ENCODE data around the gene MPPED1. TPM values are rescaled to one million over a fixed set of nuclear protein-coding genes. Genes with fewer than 3 reads are reported as not detected.

The MPPED1 gene
- total and polyA plus RNA-seq, 9 donors: 0.21 to 4.5 (median 0.52) TPM

- no peak for DNase-seq
- H3K9me3 ChIP-seq (replicated peaks; ENCODE audit: control insufficient read depth, low read depth, low read length): no peaks in the 10 kb centered on the region
- no peak overlapping the region for H3K4me3 ChIP-seq (ENCODE audit: low read length)
- no peaks in the 10 kb centered on the region for H3K36me3 ChIP-seq (ENCODE audit: control insufficient read depth, insufficient read depth, low read length)
- H3K27ac ChIP-seq (ENCODE audit: low read length): no peak overlapping the region
- peaks cover 10% of the 10 kb centered on the region for H3K27me3 ChIP-seq (ENCODE audit: control insufficient read depth, insufficient read depth, low read length)
- no peaks in the 10 kb centered on the region for H3K4me1 ChIP-seq (ENCODE audit: control insufficient read depth, insufficient read depth, low read length)
- 75% methylated on average over 15 of the region's 25 CpGs for WGBS (ENCODE audit: insufficient coverage)
Measured at GRCh38 chr22:43399338-43399979, 12.4 kb upstream of the MPPED1 start.

- no peak for DNase-seq
- H3K27me3 ChIP-seq (ENCODE audit: control insufficient read depth, insufficient read depth, low read length): peaks cover 10% of the 10 kb centered on the region
- no peak overlapping the region for H3K27ac ChIP-seq (ENCODE audit: low read length)
- no peaks in the 10 kb centered on the region for H3K4me1 ChIP-seq (ENCODE audit: control insufficient read depth, insufficient read depth, low read length)
- no peak overlapping the region for H3K4me3 ChIP-seq (ENCODE audit: low read length)
- no peaks in the 10 kb centered on the region for H3K36me3 ChIP-seq (ENCODE audit: control insufficient read depth, insufficient read depth, low read length)
- WGBS (ENCODE audit: insufficient coverage): 100% methylated on average over 6 of the region's 6 CpGs
- H3K9me3 ChIP-seq (replicated peaks; ENCODE audit: control insufficient read depth, low read depth, low read length): no peaks in the 10 kb centered on the region
Measured at GRCh38 chr22:43399980-43400358, 11.8 kb upstream of the MPPED1 start.

- no peak for DNase-seq
- Histone ChIP-seq H3K4me1 (ENCODE audit: control insufficient read depth, insufficient read depth, low read length) (no peaks in the 10 kb centered on the region), H3K9me3 (replicated peaks; ENCODE audit: control insufficient read depth, low read depth, low read length) (no peaks in the 10 kb centered on the region), H3K4me3 (ENCODE audit: low read length) (no peak overlapping the region), H3K27ac (ENCODE audit: low read length) (no peak overlapping the region), H3K36me3 (ENCODE audit: control insufficient read depth, insufficient read depth, low read length) (no peaks in the 10 kb centered on the region), H3K27me3 (ENCODE audit: control insufficient read depth, insufficient read depth, low read length) (peaks cover 10% of the 10 kb centered on the region)
- WGBS (ENCODE audit: insufficient coverage): 70% methylated on average over 10 of the region's 14 CpGs
Measured at GRCh38 chr22:43400449-43400848, 11.4 kb upstream of the MPPED1 start.

- H3K4me3 ChIP-seq (ENCODE audit: low read length): no peak overlapping the region
- no peak for DNase-seq
- H3K36me3 ChIP-seq (ENCODE audit: control insufficient read depth, insufficient read depth, low read length): no peaks in the 10 kb centered on the region
- H3K4me1 ChIP-seq (ENCODE audit: control insufficient read depth, insufficient read depth, low read length): no peaks in the 10 kb centered on the region
- 82% methylated on average over 5 of the region's 5 CpGs for WGBS (ENCODE audit: insufficient coverage)
- H3K27ac ChIP-seq (ENCODE audit: low read length): no peak overlapping the region
- H3K9me3 ChIP-seq (replicated peaks; ENCODE audit: control insufficient read depth, low read depth, low read length): no peaks in the 10 kb centered on the region
- H3K27me3 ChIP-seq (ENCODE audit: control insufficient read depth, insufficient read depth, low read length): peaks cover 10% of the 10 kb centered on the region
Measured at GRCh38 chr22:43401233-43401632, 10.6 kb upstream of the MPPED1 start.

- no peaks in the 10 kb centered on the region for H3K9me3 ChIP-seq (replicated peaks; ENCODE audit: control insufficient read depth, low read depth, low read length)
- H3K4me3 ChIP-seq (ENCODE audit: low read length): no peak overlapping the region
- no peaks in the 10 kb centered on the region for H3K36me3 ChIP-seq (ENCODE audit: control insufficient read depth, insufficient read depth, low read length)
- no peaks in the 10 kb centered on the region for H3K4me1 ChIP-seq (ENCODE audit: control insufficient read depth, insufficient read depth, low read length)
- peaks cover 10% of the 10 kb centered on the region for H3K27me3 ChIP-seq (ENCODE audit: control insufficient read depth, insufficient read depth, low read length)
- 65% methylated on average over 3 of the region's 3 CpGs for WGBS (ENCODE audit: insufficient coverage)
- no peak for DNase-seq
- no peak overlapping the region for H3K27ac ChIP-seq (ENCODE audit: low read length)
Measured at GRCh38 chr22:43401661-43402060, 10.2 kb upstream of the MPPED1 start.

GRCh38 chr22:43402128-43402527 is 9.7 kb upstream of the MPPED1 start:
- Histone ChIP-seq H3K27me3 (ENCODE audit: control insufficient read depth, insufficient read depth, low read length) (peaks cover 10% of the 10 kb centered on the region), H3K36me3 (ENCODE audit: control insufficient read depth, insufficient read depth, low read length) (no peaks in the 10 kb centered on the region), H3K9me3 (replicated peaks; ENCODE audit: control insufficient read depth, low read depth, low read length) (no peaks in the 10 kb centered on the region), H3K27ac (ENCODE audit: low read length) (no peak overlapping the region), H3K4me1 (ENCODE audit: control insufficient read depth, insufficient read depth, low read length) (no peaks in the 10 kb centered on the region), H3K4me3 (ENCODE audit: low read length) (no peak overlapping the region)
- DNase-seq: no peak
- WGBS (ENCODE audit: insufficient coverage): 50% methylated on average over 1 of the region's 1 CpG

- no peak overlapping the region for H3K4me3 ChIP-seq (ENCODE audit: low read length)
- no peaks in the 10 kb centered on the region for H3K36me3 ChIP-seq (ENCODE audit: control insufficient read depth, insufficient read depth, low read length)
- no peak overlapping the region for H3K27ac ChIP-seq (ENCODE audit: low read length)
- peaks cover 21% of the 10 kb centered on the region for H3K27me3 ChIP-seq (ENCODE audit: control insufficient read depth, insufficient read depth, low read length)
- H3K4me1 ChIP-seq (ENCODE audit: control insufficient read depth, insufficient read depth, low read length): no peaks in the 10 kb centered on the region
- no peaks in the 10 kb centered on the region for H3K9me3 ChIP-seq (replicated peaks; ENCODE audit: control insufficient read depth, low read depth, low read length)
- 67% methylated on average over 7 of the region's 15 CpGs for WGBS (ENCODE audit: insufficient coverage)
- DNase-seq: no peak
Measured at GRCh38 chr22:43404673-43405385, 7.0 kb upstream of the MPPED1 start.

GRCh38 chr22:43406186-43406790 is 5.5 kb upstream of the MPPED1 start:
- Histone ChIP-seq H3K4me3 (ENCODE audit: low read length) (no peak overlapping the region), H3K36me3 (ENCODE audit: control insufficient read depth, insufficient read depth, low read length) (no peaks in the 10 kb centered on the region), H3K27me3 (ENCODE audit: control insufficient read depth, insufficient read depth, low read length) (peaks cover 34% of the 10 kb centered on the region), H3K27ac (ENCODE audit: low read length) (no peak overlapping the region), H3K4me1 (ENCODE audit: control insufficient read depth, insufficient read depth, low read length) (no peaks in the 10 kb centered on the region), H3K9me3 (replicated peaks; ENCODE audit: control insufficient read depth, low read depth, low read length) (no peaks in the 10 kb centered on the region)
- no peak for DNase-seq
- 70% methylated on average over 12 of the region's 12 CpGs for WGBS (ENCODE audit: insufficient coverage)

- peaks cover 2% of the 10 kb centered on the region for H3K4me1 ChIP-seq (ENCODE audit: control insufficient read depth, insufficient read depth, low read length)
- no peak overlapping the region for H3K27ac ChIP-seq (ENCODE audit: low read length)
- WGBS (ENCODE audit: insufficient coverage): 34% methylated on average over 3 of the region's 4 CpGs
- H3K4me3 ChIP-seq (ENCODE audit: low read length): no peak overlapping the region
- H3K27me3 ChIP-seq (ENCODE audit: control insufficient read depth, insufficient read depth, low read length): peaks cover 36% of the 10 kb centered on the region
- H3K9me3 ChIP-seq (replicated peaks; ENCODE audit: control insufficient read depth, low read depth, low read length): no peaks in the 10 kb centered on the region
- no peak for DNase-seq
- no peaks in the 10 kb centered on the region for H3K36me3 ChIP-seq (ENCODE audit: control insufficient read depth, insufficient read depth, low read length)
Measured at GRCh38 chr22:43407591-43407990, 4.2 kb upstream of the MPPED1 start.

GRCh38 chr22:43408009-43408408 is 3.8 kb upstream of the MPPED1 start:
- no peak for DNase-seq
- Histone ChIP-seq H3K4me3 (ENCODE audit: low read length) (no peak overlapping the region), H3K36me3 (ENCODE audit: control insufficient read depth, insufficient read depth, low read length) (no peaks in the 10 kb centered on the region), H3K4me1 (ENCODE audit: control insufficient read depth, insufficient read depth, low read length) (peaks cover 4% of the 10 kb centered on the region), H3K27me3 (ENCODE audit: control insufficient read depth, insufficient read depth, low read length) (peaks cover 40% of the 10 kb centered on the region), H3K9me3 (replicated peaks; ENCODE audit: control insufficient read depth, low read depth, low read length) (no peaks in the 10 kb centered on the region), H3K27ac (ENCODE audit: low read length) (no peak overlapping the region)
- WGBS (ENCODE audit: insufficient coverage): 91% methylated on average over 1 of the region's 2 CpGs
